Measurements from ENCODE around the gene PRKCA. TPM values are rescaled to one million over a fixed set of nuclear protein-coding genes. Genes with fewer than 3 reads are reported as not detected.
A peak's percentile ranks its signal among the peaks of the same experiment; 100 is the strongest.
"Not testable (repeated sequence)": the region's sequence is repeated elsewhere in the genome, so short reads cannot be mapped to it uniquely, and the experiment has no call there.

The PRKCA gene
- total and polyA plus RNA-seq, 4 experiments from 2014 or later = 1.1 to 107 (median 56.1) TPM

GRCh38 chr17:66354472-66354871 is 52.1 kb downstream of the PRKCA start:
- H3K27ac ChIP-seq (ENCODE audit: low read depth, low read length) = no peak overlapping the region
- DNase-seq = no peak
- H3K36me3 Mint-ChIP-seq = peaks cover 3 to 5% of the 10 kb centered on the region in 2 donors
- no peaks in the 10 kb centered on the region for H3K9me3 ChIP-seq (ENCODE audit: control insufficient read depth in 1 of 2, low read length in 2 of 2)
- peak overlapping the region in 1 of 8 donors; percentile 22 for H3K4me3 Mint-ChIP-seq
- H3K9me3 Mint-ChIP-seq = no peaks in the 10 kb centered on the region
- no peak overlapping the region for H3K4me3 ChIP-seq (ENCODE audit: low read length in 2 of 2)
- intact Hi-C loops (cut with micrococcal nuclease) = no loop called here
- H3K27me3 Mint-ChIP-seq = no peaks in the 10 kb centered on the region
- no peaks in the 10 kb centered on the region for H3K36me3 ChIP-seq (ENCODE audit: insufficient read depth, low read length)
- H3K4me1 Mint-ChIP-seq = peaks cover 36 to 81% (median 66%) of the 10 kb centered on the region in 4 donors
- peak overlapping the region in 2 of 7 donors; percentile 15 to 29 for H3K27ac Mint-ChIP-seq
- CTCF ChIA-PET (ENCODE audit: partially characterized antibody) = no interaction called here
- peaks cover 53% of the 10 kb centered on the region for H3K4me1 ChIP-seq (ENCODE audit: insufficient read depth, low read length)
- POLR2A ChIA-PET (ENCODE audit: partially characterized antibody) = no interaction called here
- no peaks in the 10 kb centered on the region for H3K27me3 ChIP-seq (ENCODE audit: insufficient read depth, low read length)

GRCh38 chr17:66354981-66355380 is 52.6 kb downstream of the PRKCA start:
- peaks cover 33 to 79% (median 62%) of the 10 kb centered on the region in 4 donors for H3K4me1 Mint-ChIP-seq

GRCh38 chr17:66355510-66355909 is 53.1 kb downstream of the PRKCA start:
- DNase-seq = no peak
- Mint-ChIP-seq H3K9me3 (no peaks in the 10 kb centered on the region), H3K27me3 (no peaks in the 10 kb centered on the region), H3K4me1 (peaks cover 37 to 82% (median 63%) of the 10 kb centered on the region in 4 donors), H3K4me3 (no peak overlapping the region), H3K27ac (no peak overlapping the region), H3K36me3 (peaks cover 3 to 5% of the 10 kb centered on the region in 2 donors)
- Histone ChIP-seq H3K36me3 (ENCODE audit: insufficient read depth, low read length) (no peaks in the 10 kb centered on the region), H3K4me1 (ENCODE audit: insufficient read depth, low read length) (peaks cover 54% of the 10 kb centered on the region), H3K27ac (ENCODE audit: low read depth, low read length) (no peak overlapping the region), H3K9me3 (ENCODE audit: control insufficient read depth in 1 of 2, low read length in 2 of 2) (no peaks in the 10 kb centered on the region), H3K4me3 (ENCODE audit: low read length in 2 of 2) (no peak overlapping the region), H3K27me3 (ENCODE audit: insufficient read depth, low read length) (no peaks in the 10 kb centered on the region)
- POLR2A ChIA-PET (ENCODE audit: partially characterized antibody) = no interaction called here
- intact Hi-C loops (cut with micrococcal nuclease) = no loop called here
- CTCF ChIA-PET (ENCODE audit: partially characterized antibody) = no interaction called here

More at GRCh38 chr17:66354981-66355380, 52.6 kb downstream of the PRKCA start:
- H3K9me3 ChIP-seq (ENCODE audit: control insufficient read depth in 1 of 2, low read length in 2 of 2) = no peaks in the 10 kb centered on the region
- no peaks in the 10 kb centered on the region for H3K36me3 ChIP-seq (ENCODE audit: insufficient read depth, low read length)
- no peaks in the 10 kb centered on the region for H3K27me3 ChIP-seq (ENCODE audit: insufficient read depth, low read length)
- no peak for DNase-seq
- no peak overlapping the region for H3K27ac ChIP-seq (ENCODE audit: low read depth, low read length)
- intact Hi-C loops (cut with micrococcal nuclease) = no loop called here
- no peak overlapping the region for H3K4me3 ChIP-seq (ENCODE audit: low read length in 2 of 2)
- H3K4me1 ChIP-seq (ENCODE audit: insufficient read depth, low read length) = peaks cover 51% of the 10 kb centered on the region
- ChIA-PET CTCF (ENCODE audit: partially characterized antibody) (no interaction called here), POLR2A (ENCODE audit: partially characterized antibody) (no interaction called here)
- no peaks in the 10 kb centered on the region for H3K27me3 Mint-ChIP-seq
- H3K36me3 Mint-ChIP-seq = peaks cover 3 to 5% of the 10 kb centered on the region in 2 donors
- H3K4me3 Mint-ChIP-seq = no peak overlapping the region
- H3K9me3 Mint-ChIP-seq = no peaks in the 10 kb centered on the region
- peak overlapping the region in 2 of 7 donors; percentile 15 to 47 for H3K27ac Mint-ChIP-seq

DNA sequence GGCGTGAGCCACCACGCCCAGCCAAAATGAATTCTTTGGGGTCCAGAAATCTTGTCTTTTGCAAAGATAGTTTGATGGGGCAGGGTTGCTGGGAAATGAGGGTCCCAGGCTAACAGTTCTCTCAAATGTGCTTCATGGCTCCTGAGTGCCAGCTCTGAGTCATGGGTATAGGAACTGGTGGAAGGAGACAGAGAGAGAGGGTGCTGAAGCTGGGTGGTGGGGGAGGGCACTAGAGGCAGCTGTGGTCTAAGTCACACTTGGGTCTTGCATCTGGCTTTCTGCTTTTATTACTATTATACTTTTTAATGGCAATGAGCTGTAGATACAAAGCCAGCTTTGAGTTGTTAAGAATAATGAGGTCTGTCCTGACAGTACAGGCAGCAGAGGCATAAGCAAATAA is 54.6 kb downstream of the PRKCA start:
- intact Hi-C loops (cut with micrococcal nuclease) = no loop called here
- Histone ChIP-seq H3K4me3 (ENCODE audit: low read length in 2 of 2) (no peak overlapping the region), H3K27ac (ENCODE audit: low read depth, low read length) (no peak overlapping the region), H3K4me1 (ENCODE audit: insufficient read depth, low read length) (peaks cover 41% of the 10 kb centered on the region), H3K36me3 (ENCODE audit: insufficient read depth, low read length) (no peaks in the 10 kb centered on the region), H3K27me3 (ENCODE audit: insufficient read depth, low read length) (no peaks in the 10 kb centered on the region), H3K9me3 (ENCODE audit: control insufficient read depth in 1 of 2, low read length in 2 of 2) (no peaks in the 10 kb centered on the region)
- peaks cover 3 to 5% of the 10 kb centered on the region in 2 donors for H3K36me3 Mint-ChIP-seq
- DNase-seq = no peak
- H3K27me3 Mint-ChIP-seq = no peaks in the 10 kb centered on the region
- ChIA-PET CTCF (ENCODE audit: partially characterized antibody) (no interaction called here), POLR2A (ENCODE audit: partially characterized antibody) (no interaction called here)
- H3K9me3 Mint-ChIP-seq = no peaks in the 10 kb centered on the region
- peak overlapping the region in 2 of 7 donors; percentile 66 to 72 for H3K27ac Mint-ChIP-seq
- H3K4me1 Mint-ChIP-seq = peaks cover 37 to 79% (median 58%) of the 10 kb centered on the region in 4 donors
- no peak overlapping the region for H3K4me3 Mint-ChIP-seq

- no peaks in the 10 kb centered on the region for H3K27me3 Mint-ChIP-seq
- peaks cover 36 to 79% (median 56%) of the 10 kb centered on the region in 4 donors for H3K4me1 Mint-ChIP-seq
- H3K27ac Mint-ChIP-seq = no peak overlapping the region
- H3K9me3 Mint-ChIP-seq = no peaks in the 10 kb centered on the region
- ChIA-PET POLR2A (ENCODE audit: partially characterized antibody) (interaction anchor here (1.4 kb wide), 1 partner anchor 28 kb away, joined by 4 read pairs; no protein-coding TSS in a partner anchor), CTCF (ENCODE audit: partially characterized antibody) (interaction anchor here (1.1 kb wide), 1 partner anchor 30 kb away, joined by 4 read pairs; no protein-coding TSS in a partner anchor)
- H3K9me3 ChIP-seq (ENCODE audit: control insufficient read depth in 1 of 2, low read length in 2 of 2) = no peaks in the 10 kb centered on the region
- no peak overlapping the region for H3K4me3 Mint-ChIP-seq
- no peak overlapping the region for H3K27ac ChIP-seq (ENCODE audit: low read depth, low read length)
- no peaks in the 10 kb centered on the region for H3K36me3 ChIP-seq (ENCODE audit: insufficient read depth, low read length)
- no peak overlapping the region for H3K4me3 ChIP-seq (ENCODE audit: low read length in 2 of 2)
- no peak for DNase-seq
- intact Hi-C loops (cut with micrococcal nuclease) = no loop called here
- H3K4me1 ChIP-seq (ENCODE audit: insufficient read depth, low read length) = peaks cover 37% of the 10 kb centered on the region
- no peaks in the 10 kb centered on the region for H3K27me3 ChIP-seq (ENCODE audit: insufficient read depth, low read length)
- peaks cover 3 to 5% of the 10 kb centered on the region in 2 donors for H3K36me3 Mint-ChIP-seq
Observed at GRCh38 chr17:66359351-66359750, 56.9 kb downstream of the PRKCA start.

DNA sequence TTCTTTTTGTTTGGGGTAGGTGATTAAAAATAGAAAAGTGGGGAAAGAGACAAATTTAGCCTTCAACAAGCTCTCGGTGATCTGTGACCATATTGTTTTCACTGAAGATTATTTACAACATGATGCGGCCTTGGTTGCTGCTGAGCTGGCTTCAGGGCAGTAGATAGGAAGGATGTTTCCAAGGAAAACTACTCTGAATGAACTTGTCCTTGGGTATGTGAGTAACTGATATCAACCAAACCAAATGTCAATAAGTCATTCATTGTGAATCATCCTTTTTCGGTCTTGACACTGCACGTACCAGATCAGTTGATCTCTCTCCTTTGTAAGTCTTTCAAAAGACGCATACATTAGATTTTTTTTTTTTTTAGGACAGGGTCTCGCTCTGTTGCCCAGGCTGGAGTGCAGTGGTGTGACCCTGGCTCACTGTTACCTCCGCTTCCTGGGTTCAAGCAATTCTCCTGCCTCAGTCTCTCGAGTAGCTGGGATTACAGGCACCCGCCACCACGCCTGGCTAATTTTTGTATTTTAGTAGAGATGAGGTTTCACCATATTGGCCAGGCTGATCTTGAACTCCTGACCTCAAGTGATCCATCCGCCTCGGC is 58.6 kb downstream of the PRKCA start:
- H3K36me3 Mint-ChIP-seq; intact Hi-C loops (cut with micrococcal nuclease); H3K27me3 ChIP-seq (ENCODE audit: insufficient read depth, low read length); DNase-seq; H3K4me3 Mint-ChIP-seq; H3K4me3 ChIP-seq (ENCODE audit: low read length in 2 of 2); H3K27me3 Mint-ChIP-seq; H3K27ac ChIP-seq (ENCODE audit: low read depth, low read length); H3K9me3 Mint-ChIP-seq; H3K9me3 ChIP-seq (ENCODE audit: control insufficient read depth in 1 of 2, low read length in 2 of 2); H3K36me3 ChIP-seq (ENCODE audit: insufficient read depth, low read length): not testable (repeated sequence)
- H3K4me1 ChIP-seq (ENCODE audit: insufficient read depth, low read length) = peaks cover 54% of the 10 kb centered on the region
- peak overlapping the region in 2 of 7 donors; percentile 25 to 62 for H3K27ac Mint-ChIP-seq
- POLR2A ChIA-PET (ENCODE audit: partially characterized antibody) = interaction anchor here (0.7 kb wide), 1 partner anchor 21 kb away, joined by 4 read pairs; no protein-coding TSS in a partner anchor
- CTCF ChIA-PET (ENCODE audit: partially characterized antibody) = interaction anchor here (1.0 kb wide), 1 partner anchor 18 kb away, joined by 3 read pairs; no protein-coding TSS in a partner anchor
- H3K4me1 Mint-ChIP-seq = peaks cover 45 to 84% (median 62%) of the 10 kb centered on the region in 4 donors

GRCh38 chr17:66364508-66364907 is 62.1 kb downstream of the PRKCA start:
- ChIA-PET CTCF (ENCODE audit: partially characterized antibody) (no interaction called here), POLR2A (ENCODE audit: partially characterized antibody) (no interaction called here)
- Histone ChIP-seq H3K4me3 (ENCODE audit: low read length in 2 of 2) (no peak overlapping the region), H3K9me3 (ENCODE audit: control insufficient read depth in 1 of 2, low read length in 2 of 2) (no peaks in the 10 kb centered on the region), H3K4me1 (ENCODE audit: insufficient read depth, low read length) (peaks cover 50% of the 10 kb centered on the region), H3K27me3 (ENCODE audit: insufficient read depth, low read length) (no peaks in the 10 kb centered on the region), H3K36me3 (ENCODE audit: insufficient read depth, low read length) (no peaks in the 10 kb centered on the region), H3K27ac (ENCODE audit: low read depth, low read length) (no peak overlapping the region)
- no peak for DNase-seq
- peak overlapping the region in 7 of 8 donors; percentile 2 to 77 (median 59) for H3K4me3 Mint-ChIP-seq
- no peaks in the 10 kb centered on the region for H3K9me3 Mint-ChIP-seq
- H3K27me3 Mint-ChIP-seq = no peaks in the 10 kb centered on the region
- peaks cover 52 to 86% (median 68%) of the 10 kb centered on the region in 4 donors for H3K4me1 Mint-ChIP-seq
- peak overlapping the region in 4 of 7 donors; percentile 11 to 70 (median 58) for H3K27ac Mint-ChIP-seq
- intact Hi-C loops (cut with micrococcal nuclease) = no loop called here
- H3K36me3 Mint-ChIP-seq = peaks cover 3 to 4% of the 10 kb centered on the region in 2 donors

All from CD4-positive, alpha-beta memory T cell (primary cell).